Amygdala (tissue), 56 donors: Measurements from ENCODE around the gene OTUB2.
"Not testable (repeated sequence)": the region's sequence is repeated elsewhere in the genome, so short reads cannot be mapped to it uniquely, and the experiment has no call there.

Experiments
- DNase-seq, 56 donors: peaks; one replicate each; lab custom pipeline; 2025; lab: John Stamatoyannopoulos, UW

OTUB2 gene

DNA sequence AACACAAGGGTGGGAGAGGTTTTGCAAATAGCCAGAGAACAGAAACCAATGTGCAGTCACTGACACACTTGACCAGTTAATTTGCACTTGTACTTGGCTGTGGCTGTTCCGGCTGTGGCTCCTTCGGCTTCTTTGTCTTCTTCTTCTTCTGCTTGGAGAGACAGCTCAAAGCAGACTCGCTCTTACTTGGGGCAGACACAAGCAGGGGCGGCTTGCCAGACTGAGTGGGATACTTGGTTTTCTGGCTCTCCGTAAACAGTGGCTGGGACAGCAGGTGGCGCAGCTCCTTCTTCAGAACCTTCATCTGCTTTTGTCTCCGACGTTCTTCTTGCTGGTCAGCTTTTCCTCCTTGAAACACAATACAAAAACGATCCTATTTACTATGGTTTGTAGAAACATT is 25.0 kb downstream of the OTUB2 start:
- peak in 46 of 56 donors; percentile 26 to 85 (median 60) for DNase-seq

DNA sequence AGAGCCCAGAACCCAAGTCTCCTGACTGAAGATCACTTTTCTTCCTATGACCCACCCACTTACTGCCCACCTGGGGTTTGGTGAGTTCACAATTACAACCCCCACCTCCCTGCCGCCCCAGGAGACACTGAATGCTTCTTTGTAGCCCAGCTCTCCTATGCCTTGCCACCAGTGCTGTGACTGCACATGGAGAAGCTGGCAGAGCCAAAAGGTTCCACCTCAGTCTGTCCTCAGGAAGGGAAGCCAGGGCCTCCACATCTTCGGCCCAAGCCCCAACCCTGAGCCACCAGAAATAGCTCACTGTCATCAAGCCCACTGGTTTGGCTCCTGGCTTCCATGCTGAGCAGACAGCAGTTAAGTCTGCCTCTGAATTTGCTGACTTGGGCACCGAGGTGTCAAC is 25.6 kb downstream of the OTUB2 start:
- DNase-seq: no peak

DNA sequence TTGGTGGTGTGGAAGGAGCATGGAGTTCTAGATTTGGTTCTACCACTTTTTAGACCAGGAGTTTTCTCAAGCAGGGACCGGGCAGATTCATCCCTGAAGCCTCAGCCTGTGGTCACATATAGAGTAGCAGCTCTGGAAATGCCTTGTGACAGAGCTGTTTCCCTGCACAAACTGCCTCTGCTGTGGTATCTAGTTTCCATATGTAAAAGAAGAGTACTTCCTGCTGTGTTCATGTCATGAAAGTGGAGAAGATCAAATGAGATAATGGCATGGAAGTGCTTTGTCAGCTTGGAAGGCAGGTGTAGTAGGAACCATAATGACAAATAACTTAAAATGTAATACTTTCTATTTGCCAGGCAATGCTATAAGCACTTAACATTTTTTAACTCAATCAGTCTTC is 26.1 kb downstream of the OTUB2 start:
- no peak for DNase-seq

DNA sequence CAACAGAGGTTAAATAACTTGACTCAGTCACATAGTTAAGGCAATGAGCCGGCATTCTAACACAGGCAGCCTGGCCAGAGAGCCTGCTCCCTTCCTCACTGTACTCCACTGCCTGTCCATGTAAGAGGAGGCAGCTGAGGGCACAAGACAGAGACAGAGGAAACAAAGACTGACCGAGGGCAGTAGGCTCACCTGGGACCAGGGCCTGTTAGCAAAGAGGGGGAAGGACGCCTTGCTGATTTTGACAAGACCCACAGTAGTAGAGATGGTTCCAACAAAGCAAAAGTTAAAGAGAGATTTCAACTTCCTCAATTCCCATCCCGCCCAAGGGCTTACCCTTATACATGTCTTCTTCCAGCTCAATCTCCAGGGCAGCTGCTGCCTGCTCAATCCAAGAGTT is 26.5 kb downstream of the OTUB2 start:
- DNase-seq: no peak

DNA sequence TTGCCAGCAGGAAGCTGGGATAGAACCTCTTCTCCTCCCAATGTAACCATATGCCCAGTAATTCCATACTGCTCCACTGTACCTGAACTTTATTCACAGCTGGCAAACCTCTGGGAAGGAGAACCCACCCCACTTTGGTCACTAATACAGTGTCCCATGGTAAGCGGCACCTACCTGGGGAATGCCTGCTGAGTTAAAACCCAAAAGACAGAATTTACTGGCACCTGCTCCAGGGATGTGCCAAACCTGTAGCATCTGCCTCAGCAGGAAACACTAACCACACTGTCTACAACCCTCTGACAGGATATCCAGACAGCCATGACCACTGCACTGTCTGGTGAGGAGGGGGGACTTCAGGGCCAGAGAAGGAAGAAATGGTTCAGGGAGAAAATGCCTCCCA is 28.3 kb downstream of the OTUB2 start:
- no peak for DNase-seq

DNA sequence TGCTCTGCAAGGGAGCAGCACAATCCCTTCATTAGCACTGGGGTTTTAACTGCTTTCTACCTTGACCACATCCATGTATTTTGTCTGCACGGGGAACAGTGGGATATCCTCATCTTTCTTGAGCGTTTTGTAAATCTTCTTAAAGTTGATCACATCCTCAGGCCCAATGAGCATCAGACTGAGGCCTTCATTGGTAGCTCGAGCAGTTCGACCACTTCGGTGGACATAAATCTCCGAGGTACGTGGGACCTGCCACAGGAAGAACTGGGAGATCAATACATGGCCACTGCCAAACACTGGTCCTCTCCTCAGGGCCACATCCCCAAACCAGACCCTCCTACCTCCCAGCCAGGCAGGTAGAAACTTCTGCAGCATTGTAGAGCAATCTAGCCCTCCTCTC is 28.8 kb downstream of the OTUB2 start:
- DNase-seq: no peak

DNA sequence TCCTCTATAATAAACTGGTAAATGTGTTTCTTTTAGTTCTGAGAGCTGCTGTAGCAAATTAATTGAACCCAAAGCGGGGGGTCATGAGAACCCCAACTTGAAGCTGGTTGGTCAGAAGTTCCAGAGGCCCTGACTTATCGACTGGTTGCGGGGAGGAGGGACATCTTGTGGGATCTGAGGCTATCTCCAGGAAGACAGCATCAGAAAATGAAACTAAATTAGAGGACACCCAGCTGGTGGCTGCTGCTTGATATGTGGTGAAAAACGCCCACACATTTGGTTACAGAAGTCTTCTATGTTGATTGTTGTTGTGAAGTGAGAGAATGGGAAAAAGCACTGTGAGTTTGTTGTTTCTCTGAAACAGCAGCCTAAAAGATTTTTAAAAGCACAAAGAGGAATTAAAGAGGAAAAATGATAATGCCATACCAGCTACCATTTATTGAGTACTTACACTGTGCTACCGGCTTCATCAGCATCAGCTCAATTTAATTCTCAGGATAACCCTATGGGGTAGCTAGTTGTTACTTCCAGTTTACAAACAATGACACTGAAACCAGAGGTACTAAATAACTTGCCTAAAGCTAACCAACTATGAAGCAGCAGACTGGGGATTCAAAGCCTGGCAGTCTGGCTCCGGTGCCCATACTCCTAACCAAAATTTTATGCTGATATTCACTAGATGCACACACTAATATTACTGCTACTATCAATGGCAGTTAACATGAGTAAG is 30.6 kb downstream of the OTUB2 start:
- DNase-seq: no peak

GRCh38 chr14:94058128-94058673 is 32.1 kb downstream of the OTUB2 start:
- DNase-seq: no peak

GRCh38 chr14:94058674-94059138 is 32.6 kb downstream of the OTUB2 start:
- DNase-seq: no peak

DNA sequence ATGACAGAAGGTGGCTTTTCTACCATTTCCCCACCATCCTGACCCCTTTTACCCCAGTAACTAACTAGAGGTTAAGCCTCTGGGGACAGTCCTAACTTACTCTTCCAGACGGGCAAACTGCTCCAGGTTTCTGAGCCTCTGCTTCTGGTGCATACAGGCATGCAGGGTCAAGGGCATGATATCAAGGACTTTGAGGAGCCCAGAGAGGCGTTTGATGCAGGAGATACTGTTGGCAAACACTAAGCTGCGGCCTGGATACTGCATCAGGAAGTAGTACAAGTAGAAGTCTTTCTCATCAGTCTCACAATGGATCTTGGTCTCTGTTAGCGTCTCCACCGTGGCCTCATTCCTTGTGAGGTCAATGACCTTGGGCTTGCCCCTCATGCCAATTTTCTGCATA is 33.9 kb downstream of the OTUB2 start:
- no peak for DNase-seq

- no peak for DNase-seq
These were observed 36.3 kb downstream of the OTUB2 start for GRCh38 chr14:94062344-94062940.

DNA sequence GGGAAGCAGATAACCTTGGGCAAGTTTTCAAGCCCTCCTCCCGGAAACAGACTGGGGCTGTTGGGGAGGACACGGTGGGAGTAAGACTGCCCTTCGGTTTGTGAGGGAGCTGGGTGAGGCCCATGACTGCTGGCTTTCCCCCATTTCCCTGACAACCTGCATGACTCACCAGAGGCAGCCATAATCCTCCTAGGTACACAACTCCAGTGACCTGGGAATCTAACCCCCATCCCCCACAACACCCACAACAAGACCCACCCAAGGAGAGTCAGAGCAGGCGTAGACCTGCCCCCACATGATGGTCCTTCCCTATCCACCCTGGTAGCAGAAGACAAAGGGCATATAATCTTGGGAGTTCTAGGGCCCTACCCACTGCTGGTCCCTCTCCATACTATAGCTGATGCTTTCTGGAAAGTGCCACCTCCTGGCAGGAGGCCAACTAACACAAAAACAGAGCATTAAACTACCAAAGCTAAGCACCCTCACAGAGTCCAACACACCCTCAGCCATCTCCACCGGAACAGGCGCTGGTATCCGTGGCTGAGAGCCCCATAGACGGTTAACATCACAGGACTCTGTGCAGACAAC is 40.0 kb downstream of the OTUB2 start:
- DNase-seq: peak in 1 of 56 donors; percentile 43

DNA sequence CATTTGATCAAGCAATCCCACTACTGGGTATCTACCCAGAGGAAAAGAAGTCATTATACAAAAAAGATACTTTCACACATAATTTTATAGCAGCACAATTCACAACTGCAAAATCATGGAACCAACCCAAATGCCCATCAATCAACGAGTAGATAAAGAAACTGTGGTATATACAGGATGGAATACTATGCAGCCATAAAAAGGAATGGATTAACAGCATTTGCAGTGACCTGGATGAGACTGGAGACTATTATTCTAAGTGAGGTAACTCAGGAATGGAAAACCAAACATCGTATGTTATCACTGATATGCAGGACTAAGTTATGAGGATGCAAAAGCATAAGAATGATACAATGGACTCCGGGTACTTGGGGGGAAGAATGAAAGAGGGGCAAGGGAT is 45.9 kb downstream of the OTUB2 start:
- DNase-seq: not testable (repeated sequence)

GRCh38 chr14:94074534-94074933 is 48.4 kb downstream of the OTUB2 start:
- no peak for DNase-seq

DNA sequence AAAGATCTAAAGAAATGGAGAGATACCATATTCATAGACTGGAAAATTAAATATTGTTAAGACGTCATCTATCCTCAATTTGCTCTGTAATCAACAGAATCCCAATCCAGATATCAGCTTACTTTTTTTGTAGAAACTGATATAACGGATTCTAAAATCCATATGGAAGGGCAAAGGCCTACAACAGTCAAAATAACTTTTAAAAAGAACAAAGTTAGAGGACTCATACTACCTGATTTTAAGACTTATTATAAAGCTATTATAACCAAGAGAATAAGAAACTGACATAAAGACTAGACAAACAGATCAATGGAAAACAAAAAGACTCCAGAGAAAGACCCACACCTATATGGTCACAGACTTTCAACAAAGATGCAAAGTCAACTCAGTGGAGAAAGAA is 48.9 kb downstream of the OTUB2 start:
- DNase-seq: no peak

GRCh38 chr14:94077111-94077821 is 51.1 kb downstream of the OTUB2 start:
- no peak for DNase-seq

DNA sequence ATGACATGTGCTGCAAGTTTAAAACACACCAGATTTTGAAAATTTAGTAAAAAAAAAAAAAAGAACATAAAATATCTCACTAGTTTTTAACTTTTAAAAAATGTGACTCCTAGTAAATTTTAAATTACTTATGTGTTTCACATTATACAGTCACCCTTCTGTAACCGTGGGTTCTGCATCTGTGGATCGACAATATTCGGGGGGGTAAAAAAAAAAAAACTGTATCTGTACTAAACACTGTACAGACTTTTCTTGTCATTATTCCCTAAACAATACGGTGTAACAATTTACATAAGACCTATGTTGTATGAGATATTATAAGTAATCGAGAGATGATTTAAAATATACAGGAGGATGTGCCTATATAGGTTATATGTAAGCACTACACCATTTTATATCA is 51.7 kb downstream of the OTUB2 start:
- DNase-seq: no peak

DNA sequence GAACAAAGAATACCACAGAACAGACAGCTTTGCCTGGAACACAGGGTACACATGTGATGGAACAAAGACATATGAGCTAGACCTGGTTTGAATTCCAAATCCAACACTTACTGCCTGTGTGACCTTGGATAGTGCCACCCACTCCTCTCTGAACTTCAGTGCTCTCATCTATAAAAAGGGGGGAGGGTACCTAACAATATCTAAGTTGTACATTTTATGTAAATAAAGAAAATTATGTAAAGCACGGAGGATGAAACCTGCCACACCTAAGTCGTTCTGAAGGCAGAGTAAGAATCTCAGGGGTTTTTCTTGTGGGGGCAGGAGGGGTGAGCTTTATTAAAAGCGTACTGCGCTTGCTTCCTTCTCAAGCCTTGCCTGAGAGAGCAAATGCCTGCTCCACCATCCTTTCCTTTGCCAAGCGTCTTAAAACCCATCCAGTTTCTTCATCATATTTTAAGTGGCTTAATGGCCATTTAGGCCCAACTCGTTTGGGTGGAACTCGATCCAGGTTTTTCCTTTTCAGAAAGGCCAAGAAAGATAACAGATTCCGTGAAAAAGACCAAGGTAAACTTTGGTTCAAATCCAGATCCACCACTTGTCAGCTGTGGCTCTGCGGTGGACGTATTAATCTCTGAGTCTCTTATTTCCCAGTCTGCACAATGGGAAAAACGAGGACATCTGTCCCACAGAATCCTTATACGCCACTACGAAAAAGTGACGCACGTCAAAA is 53.9 kb downstream of the OTUB2 start:
- DNase-seq: peak in 4 of 56 donors; percentile 8 to 41 (median 16)

DNA sequence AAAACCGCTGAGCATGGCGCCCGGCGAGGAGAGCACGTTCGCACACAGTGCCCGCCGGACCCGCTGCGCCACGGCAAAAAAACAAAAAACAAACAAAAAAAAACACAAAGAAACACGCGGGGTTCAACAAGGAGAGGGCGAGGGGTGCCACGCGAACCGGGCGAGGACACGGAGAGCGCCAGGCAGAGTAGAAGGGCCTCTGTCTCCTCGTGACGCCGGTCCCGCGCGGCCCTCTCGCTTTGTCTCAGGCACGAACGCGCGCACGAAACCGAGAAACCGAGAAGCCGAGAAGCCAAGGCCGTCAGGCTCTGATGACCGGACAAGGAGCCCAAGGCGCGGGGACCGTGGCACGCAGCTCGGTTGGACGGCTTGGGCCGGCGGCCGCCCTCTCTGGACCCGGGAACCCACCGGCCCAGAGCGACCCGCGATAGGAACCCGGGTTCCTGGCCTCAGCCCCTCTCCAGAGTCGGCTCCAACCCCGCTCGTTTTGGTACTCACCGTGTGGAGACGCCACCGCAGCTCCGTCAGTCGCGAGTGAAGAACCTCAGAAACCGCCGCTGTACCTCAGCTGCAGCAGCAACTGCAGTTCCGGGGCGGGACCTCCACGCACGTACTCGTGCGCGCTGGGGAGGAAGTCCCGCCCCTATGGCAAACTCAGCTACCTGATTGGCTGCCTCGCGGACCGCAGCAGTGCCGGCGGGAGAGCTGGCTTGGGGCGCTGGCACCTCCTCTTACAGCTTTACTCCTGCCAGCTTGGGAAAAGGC is 54.7 kb downstream of the OTUB2 start, which contains the start of the genes DDX24 and IFI27L1:
Gene DDX24, minus strand, starts transcription at position 582 of the 765 bp plus-strand sequence. CDS start 1,460 bp downstream, outside the sequence.
Gene IFI27L1, plus strand, starts transcription at position 690 of the 765 bp plus-strand sequence. CDS start 15,628 bp downstream, outside the sequence.
- DNase-seq: peak; percentile 34 to 97 (median 88)
